Testis (tissue), 3 donors: ENCODE results near the gene ESX1. TPM values are rescaled to one million over a fixed set of nuclear protein-coding genes. Genes with fewer than 3 reads are reported as not detected.
"Not testable (repeated sequence)": the region's sequence is repeated elsewhere in the genome, so short reads cannot be mapped to it uniquely, and the experiment has no call there.

ENCODE experiments used
- DNase-seq: peaks from one replicate; pipeline ENCODE4 v3.0.0-alpha.2; 2019
- H3K27ac ChIP-seq, 2 donors: fragments of 200-600 bp; sonication (generic); one replicate each; pipeline ENCODE4 v1.5.1; 2019
- H3K27me3 ChIP-seq: fragments of 200-600 bp; sonication (generic); one replicate; pipeline ENCODE4 v1.5.1; 2019
- H3K36me3 ChIP-seq: fragments of 200-600 bp; sonication (generic); one replicate; pipeline ENCODE4 v1.5.1; 2017; ENCODE audit warnings: low read depth; ENCODE audit errors: missing control alignments
- H3K4me1 ChIP-seq: fragments of 200-600 bp; sonication (generic); one replicate; pipeline ENCODE4 v1.5.1; 2019
- H3K4me3 ChIP-seq, 2 donors: fragments of 200-600 bp; sonication (generic); one replicate each; pipeline ENCODE4 v1.5.1; 2017 to 2019
- H3K9me3 ChIP-seq: fragments of 200-600 bp; sonication (generic); one replicate; pipeline ENCODE4 v1.5.1; 2017
- CTCF ChIP-seq, 3 experiments: fragments of 450-650 bp in 2 of 3; fragments of 200-600 bp in 1 of 3; sonication (generic) in 1 of 3; IDR thresholded peaks; one replicate each; pipeline ENCODE4 v1.5.1; 2016 to 2019; ENCODE audit warnings: antibody characterized with exemption in 3 of 3, mild to moderate bottlenecking in 2 of 3, moderate library complexity in 1 of 3
- POLR2A ChIP-seq: fragments of 450-650 bp; IDR thresholded peaks from one replicate; pipeline ENCODE4 v1.6.1; 2017; ENCODE audit warnings: antibody characterized with exemption, mild to moderate bottlenecking, moderate library complexity
- WGBS, 2 donors: methylation state at CpG; one replicate each; pipeline ENCODE4 v1.1.5; 2018; 5-methylcytosine and 5-hydroxymethylcytosine counted together
- intact Hi-C: fragments of 100-400 bp; cut with DNase I; formaldehyde crosslinking; loops from one replicate; pipeline ENCODE4 v1.15.1; 2023; ENCODE audit warnings: low total_unique reads
- polyA plus RNA-seq: library from polyadenylated mRNA; stranded (reverse); fragments of 350-450 nt; fragmentation: Illumina TruSeq; extraction: RNeasy Lipid Tissue Mini Kit (QIAGEN cat#74804); gene quantifications from one replicate; pipeline ENCODE4 v1.2.3, GENCODE V29; 2014; ENCODE audit warnings: low read depth, low replicate concordance; ENCODE audit not compliant: insufficient read depth
- total RNA-seq, 2 donors: library from RNA; depleted of rRNA; stranded (reverse); fragments of >200 nt; gene quantifications; one replicate each; pipeline ENCODE4 v1.2.3, GENCODE V29; 2016

Gene ESX1
- total and polyA plus RNA-seq, 3 donors from 2014 or later, result 17.0 to 46.2 (median 41.7) TPM

GRCh38 chrX:104250470-104250869 is 4.3 kb downstream of the ESX1 start:
- intact Hi-C loops, result no loop called here
- Histone ChIP-seq H3K4me1 (no peaks in the 10 kb centered on the region), H3K9me3 (no peaks in the 10 kb centered on the region), H3K27ac (no peak overlapping the region), H3K4me3 (no peak overlapping the region), H3K27me3 (no peaks in the 10 kb centered on the region), H3K36me3 (no peaks in the 10 kb centered on the region)
- 90 to 91% methylated on average over 6 to 9 of the region's 17 CpGs for WGBS, 2 donors
- DNase-seq, result no peak
- TF ChIP-seq CTCF (IDR thresholded peaks at IDR 0.05) (no peak), POLR2A (no peak)

GRCh38 chrX:104230060-104230459 is 24.7 kb downstream of the ESX1 start:
- WGBS, 2 donors, result 91 to 94% methylated on average over 10 of the region's 10 CpGs
- intact Hi-C loops, result not testable (repeated sequence)

GRCh38 chrX:104211187-104211586 is 43.5 kb downstream of the ESX1 start:
- Histone ChIP-seq H3K9me3 (no peaks in the 10 kb centered on the region), H3K4me1 (no peaks in the 10 kb centered on the region), H3K36me3 (no peaks in the 10 kb centered on the region), H3K4me3 (no peak overlapping the region), H3K27me3 (no peaks in the 10 kb centered on the region), H3K27ac (no peak overlapping the region)
- whole genome bisulfite sequencing, 2 donors, result 83 to 84% methylated on average over 5 of the region's 5 CpGs
- TF ChIP-seq CTCF (IDR thresholded peaks at IDR 0.05) (no peak), POLR2A (no peak)
- intact Hi-C loops, result no loop called here
- DNase-seq, result no peak

More at GRCh38 chrX:104230060-104230459, 24.7 kb downstream of the ESX1 start:
- not testable (repeated sequence) for H3K9me3 ChIP-seq, H3K27ac ChIP-seq, DNase-seq, H3K4me3 ChIP-seq, H3K36me3 ChIP-seq, H3K4me1 ChIP-seq, H3K27me3 ChIP-seq

GRCh38 chrX:104205548-104205947 is 49.2 kb downstream of the ESX1 start:
- Histone ChIP-seq H3K27me3 (no peaks in the 10 kb centered on the region), H3K27ac (no peak overlapping the region), H3K4me3 (no peak overlapping the region), H3K9me3 (no peaks in the 10 kb centered on the region), H3K36me3 (no peaks in the 10 kb centered on the region), H3K4me1 (no peaks in the 10 kb centered on the region)
- intact Hi-C loops, result no loop called here
- TF ChIP-seq CTCF (IDR thresholded peaks at IDR 0.05) (no peak), POLR2A (no peak)
- 81 to 85% methylated on average over 5 of the region's 5 CpGs for WGBS, 2 donors
- DNase-seq, result no peak

Other genes starting within 250 kb of the ESX1 start
- gene H2BW1, start 241.2 kb downstream of the ESX1 start, total RNA-seq, result 1 to 10 TPM in 1 of 2 donors, under 1 TPM in 1; 0.93 to 1.3 TPM
- not detected for gene H2BW1, start 241.2 kb downstream of the ESX1 start, polyA plus RNA-seq
- gene H2BW2, start 215.0 kb downstream of the ESX1 start, total RNA-seq, result 1 to 10 TPM; 1.7 to 6.5 TPM
- 5.5 TPM for gene H2BW2, start 215.0 kb downstream of the ESX1 start, polyA plus RNA-seq
- 1 to 10 TPM; 2.7 to 3.4 TPM for gene TMSB15C, start 178.7 kb downstream of the ESX1 start, total RNA-seq
- 1.5 TPM for gene TMSB15C, start 178.7 kb downstream of the ESX1 start, polyA plus RNA-seq
- gene ZCCHC18, start 142.4 kb downstream of the ESX1 start, total RNA-seq, result 10 to 100 TPM in 1 of 2 donors, 1 to 10 TPM in 1; 6.2 to 17.2 TPM
- 2.5 TPM for gene ZCCHC18, start 142.4 kb downstream of the ESX1 start, polyA plus RNA-seq
- gene SLC25A53, start 97.9 kb downstream of the ESX1 start, total RNA-seq, result 10 to 100 TPM; 10.6 to 16.0 TPM
- gene SLC25A53, start 97.9 kb downstream of the ESX1 start, polyA plus RNA-seq, result 4.5 TPM
- 10 to 100 TPM; 33.8 to 35.6 TPM for gene FAM199X, start 88.5 kb downstream of the ESX1 start, total RNA-seq
- 20.9 TPM for gene FAM199X, start 88.5 kb downstream of the ESX1 start, polyA plus RNA-seq